KBM-7 (cell line): ENCODE data around the gene FER.

Experiments
- DNase-seq: peaks from one replicate; pipeline ENCODE4 v3.0.0-alpha.2; 2015
- in situ Hi-C: fragments of 300-500 bp; cut with MboI; formaldehyde crosslinking; loops from 2 replicates; pipeline ENCODE4 v1.14.3; 2020; ENCODE audit warnings: low sequenced_read_pairs, low pct_unique_long_range_greater_than_20kb, mixed read lengths

FER gene

GRCh38 chr5:109062664-109063063 is 315.0 kb downstream of the FER start:
- no peak for DNase-seq

GRCh38 chr5:109063223-109063622 is 315.5 kb downstream of the FER start:
- in situ Hi-C loops, result no loop called here

More at GRCh38 chr5:109062664-109063063, 315.0 kb downstream of the FER start:
- in situ Hi-C loops, result no loop called here

GRCh38 chr5:109076741-109077140 is 329.0 kb downstream of the FER start:
- in situ Hi-C loops, result no loop called here
- no peak for DNase-seq

More at GRCh38 chr5:109063223-109063622, 315.5 kb downstream of the FER start:
- DNase-seq, result no peak

- in situ Hi-C loops, result no loop called here
- DNase-seq, result no peak
Measured at GRCh38 chr5:109078448-109078847, 330.8 kb downstream of the FER start.

- no peak for DNase-seq
- in situ Hi-C loops, result no loop called here
Measured at GRCh38 chr5:109080481-109080880, 332.8 kb downstream of the FER start.

- DNase-seq, result no peak
- in situ Hi-C loops, result no loop called here
Measured at GRCh38 chr5:109080896-109081295, 333.2 kb downstream of the FER start.

- in situ Hi-C loops, result no loop called here
Measured at GRCh38 chr5:109083937-109084336, 336.2 kb downstream of the FER start.

GRCh38 chr5:109089191-109089590 is 341.5 kb downstream of the FER start:
- DNase-seq, result no peak
- in situ Hi-C loops, result no loop called here

More at GRCh38 chr5:109083937-109084336, 336.2 kb downstream of the FER start:
- no peak for DNase-seq

GRCh38 chr5:109099081-109099480 is 351.4 kb downstream of the FER start:
- in situ Hi-C loops, result no loop called here

GRCh38 chr5:109100971-109101370 is 353.3 kb downstream of the FER start:
- in situ Hi-C loops, result no loop called here
- no peak for DNase-seq

More at GRCh38 chr5:109099081-109099480, 351.4 kb downstream of the FER start:
- no peak for DNase-seq

GRCh38 chr5:109102096-109102690 is 354.5 kb downstream of the FER start:
- no peak for DNase-seq
- in situ Hi-C loops, result no loop called here

GRCh38 chr5:109105631-109106267 is 358.1 kb downstream of the FER start:
- in situ Hi-C loops, result no loop called here
- DNase-seq, result no peak

GRCh38 chr5:109111680-109112079 is 364.0 kb downstream of the FER start:
- no peak for DNase-seq
- in situ Hi-C loops, result no loop called here

GRCh38 chr5:109113608-109114007 is 365.9 kb downstream of the FER start:
- in situ Hi-C loops, result no loop called here
- no peak for DNase-seq

GRCh38 chr5:109121225-109121624 is 373.5 kb downstream of the FER start:
- DNase-seq, result no peak
- in situ Hi-C loops, result no loop called here

- in situ Hi-C loops, result no loop called here
- DNase-seq, result no peak
Measured at GRCh38 chr5:109125755-109126429, 378.2 kb downstream of the FER start.

- in situ Hi-C loops, result no loop called here
- DNase-seq, result no peak
Measured at GRCh38 chr5:109126481-109126880, 378.8 kb downstream of the FER start.

GRCh38 chr5:109136906-109137305 is 389.2 kb downstream of the FER start:
- no peak for DNase-seq
- in situ Hi-C loops, result no loop called here

GRCh38 chr5:109141222-109142200 is 393.8 kb downstream of the FER start:
- DNase-seq, result no peak
- in situ Hi-C loops, result no loop called here
